Body of pancreas (tissue), 4 donors: ENCODE measurements around the gene CLSTN2.

Experiments
- POLR2A ChIP-seq, 3 donors: fragments of 450-650 bp; IDR thresholded peaks; one replicate each; pipeline ENCODE4 v1.6.1; 2016; ENCODE audit warnings: antibody characterized with exemption in 3 of 3, mild to moderate bottlenecking in 2 of 3
- TF ChIP-seq, protein P1 (sequence below), 7 experiments: fragments of 450-650 bp in 4 of 7; fragments of 200-600 bp in 3 of 7; sonication (generic) in 3 of 7; IDR thresholded peaks; one replicate each; pipeline ENCODE4 v1.5.1; 2016 to 2019; ENCODE audit warnings: antibody characterized with exemption in 7 of 7

DNA sequence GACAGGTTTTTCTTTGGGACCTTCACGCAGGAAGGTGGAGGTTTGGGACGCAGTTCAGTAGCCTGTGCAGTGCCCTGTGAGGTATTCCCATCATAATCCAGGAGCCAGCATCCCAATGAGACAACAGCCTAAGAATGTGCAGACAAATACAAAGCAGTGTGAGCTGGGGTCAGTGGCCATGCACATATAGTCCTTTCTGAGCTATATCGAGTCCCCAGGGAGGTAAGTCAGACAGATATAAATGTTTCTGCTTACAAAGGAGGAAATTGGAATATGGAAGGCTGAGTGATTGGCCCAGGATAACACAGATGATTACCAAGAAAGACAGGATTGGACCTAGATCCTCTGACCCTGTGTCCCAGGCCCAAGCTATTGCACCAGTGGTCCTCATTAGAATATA, 526.3 kb downstream of the CLSTN2 start:
- TF ChIP-seq, protein P1, sequence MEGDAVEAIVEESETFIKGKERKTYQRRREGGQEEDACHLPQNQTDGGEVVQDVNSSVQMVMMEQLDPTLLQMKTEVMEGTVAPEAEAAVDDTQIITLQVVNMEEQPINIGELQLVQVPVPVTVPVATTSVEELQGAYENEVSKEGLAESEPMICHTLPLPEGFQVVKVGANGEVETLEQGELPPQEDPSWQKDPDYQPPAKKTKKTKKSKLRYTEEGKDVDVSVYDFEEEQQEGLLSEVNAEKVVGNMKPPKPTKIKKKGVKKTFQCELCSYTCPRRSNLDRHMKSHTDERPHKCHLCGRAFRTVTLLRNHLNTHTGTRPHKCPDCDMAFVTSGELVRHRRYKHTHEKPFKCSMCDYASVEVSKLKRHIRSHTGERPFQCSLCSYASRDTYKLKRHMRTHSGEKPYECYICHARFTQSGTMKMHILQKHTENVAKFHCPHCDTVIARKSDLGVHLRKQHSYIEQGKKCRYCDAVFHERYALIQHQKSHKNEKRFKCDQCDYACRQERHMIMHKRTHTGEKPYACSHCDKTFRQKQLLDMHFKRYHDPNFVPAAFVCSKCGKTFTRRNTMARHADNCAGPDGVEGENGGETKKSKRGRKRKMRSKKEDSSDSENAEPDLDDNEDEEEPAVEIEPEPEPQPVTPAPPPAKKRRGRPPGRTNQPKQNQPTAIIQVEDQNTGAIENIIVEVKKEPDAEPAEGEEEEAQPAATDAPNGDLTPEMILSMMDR (IDR thresholded peaks at IDR 0.05): no peak
- no peak for TF ChIP-seq POLR2A (IDR thresholded peaks at IDR 0.05)
